Activated CD8-positive, alpha-beta memory T cell treated with anti-CD3 and anti-CD28 coated beads, Interleukin-2, amount 50 U/mL, for 1 hour (primary cell): Measurements from ENCODE around the gene NR2E3.
"Not testable (repeated sequence)": the region's sequence is repeated elsewhere in the genome, so short reads cannot be mapped to it uniquely, and the experiment has no call there.

ENCODE experiments used
- DNase-seq: peaks from one replicate; pipeline ENCODE4 v3.0.0-alpha.2; 2020; ENCODE audit errors: extremely low read depth

The NR2E3 gene

GRCh38 chr15:71815301-71815700 lies 4.9 kb downstream of the NR2E3 start:
- no peak for DNase-seq

GRCh38 chr15:71817351-71817750 lies 7.0 kb downstream of the NR2E3 start:
- no peak for DNase-seq

- no peak for DNase-seq
Observed at GRCh38 chr15:71820127-71820526, 9.8 kb downstream of the NR2E3 start.

GRCh38 chr15:71821547-71822129 lies 11.3 kb downstream of the NR2E3 start:
- no peak for DNase-seq

- DNase-seq, result no peak
Observed at GRCh38 chr15:71822890-71823630, 12.7 kb downstream of the NR2E3 start.

GRCh38 chr15:71823801-71824200 lies 13.4 kb downstream of the NR2E3 start:
- no peak for DNase-seq

GRCh38 chr15:71825021-71825730 lies 14.8 kb downstream of the NR2E3 start:
- no peak for DNase-seq

- no peak for DNase-seq
Observed at GRCh38 chr15:71826196-71826595, 15.8 kb downstream of the NR2E3 start.

- DNase-seq, result no peak
Observed at GRCh38 chr15:71830981-71831380, 20.6 kb downstream of the NR2E3 start.

- no peak for DNase-seq
Observed at GRCh38 chr15:71841563-71841962, 31.2 kb downstream of the NR2E3 start.

- DNase-seq, result no peak
Observed at GRCh38 chr15:71844916-71845315, 34.6 kb downstream of the NR2E3 start.

- no peak for DNase-seq
Observed at GRCh38 chr15:71853543-71853942, 43.2 kb downstream of the NR2E3 start.

- DNase-seq, result not testable (repeated sequence)
Observed at GRCh38 chr15:71858232-71858631, 47.9 kb downstream of the NR2E3 start.
